Stimulated activated CD4-positive, alpha-beta T cell treated with anti-CD3 and anti-CD28 coated beads, Interleukin-4, amount 100 ng/mL, for 48 hours (primary cell): Measurements from ENCODE around the gene TSPAN5.

Source experiments
- DNase-seq, 2 donors: peaks; one replicate each; pipeline ENCODE4 v3.0.0-alpha.2; 2020; ENCODE audit warnings: low read depth in 2 of 2

Gene TSPAN5

DNA sequence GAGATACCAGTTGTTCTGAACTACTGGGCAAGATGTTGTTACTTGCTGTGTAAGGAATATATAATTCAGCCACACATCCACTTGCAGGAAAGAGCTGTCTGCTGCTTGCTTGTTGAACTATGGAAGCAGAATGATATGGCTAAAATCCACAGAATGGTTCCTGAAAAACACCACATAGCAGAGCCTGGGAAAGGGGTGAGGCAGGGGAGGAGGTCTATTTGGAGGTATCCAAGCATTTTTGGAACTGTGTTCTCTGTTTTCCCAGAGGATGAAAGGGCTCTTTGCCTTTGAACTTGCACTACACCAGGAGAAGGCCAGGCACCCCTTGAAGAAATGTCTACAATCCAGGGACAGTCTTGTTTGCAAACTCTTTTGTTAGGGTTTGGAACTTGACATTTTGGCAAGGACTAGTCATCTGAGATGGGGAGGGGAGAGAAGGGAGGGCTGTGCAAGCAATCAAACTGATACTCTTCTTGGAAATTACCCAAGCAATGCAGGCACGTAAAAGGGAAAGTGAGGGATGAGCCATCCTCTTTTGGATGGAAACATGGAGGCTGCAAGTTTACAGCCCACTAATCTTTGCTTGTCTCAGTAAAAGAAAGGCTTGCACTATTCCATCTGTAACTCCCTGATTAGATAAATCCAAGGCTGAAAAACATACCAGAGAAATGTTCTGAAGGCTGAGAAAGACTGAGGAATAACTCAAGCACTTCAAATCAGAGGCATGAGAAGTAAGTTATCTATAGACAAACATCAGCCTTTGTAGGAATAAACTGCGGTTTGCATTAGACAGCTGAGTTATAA lies 141.0 kb downstream of the TSPAN5 start:
- DNase-seq = no peak

DNA sequence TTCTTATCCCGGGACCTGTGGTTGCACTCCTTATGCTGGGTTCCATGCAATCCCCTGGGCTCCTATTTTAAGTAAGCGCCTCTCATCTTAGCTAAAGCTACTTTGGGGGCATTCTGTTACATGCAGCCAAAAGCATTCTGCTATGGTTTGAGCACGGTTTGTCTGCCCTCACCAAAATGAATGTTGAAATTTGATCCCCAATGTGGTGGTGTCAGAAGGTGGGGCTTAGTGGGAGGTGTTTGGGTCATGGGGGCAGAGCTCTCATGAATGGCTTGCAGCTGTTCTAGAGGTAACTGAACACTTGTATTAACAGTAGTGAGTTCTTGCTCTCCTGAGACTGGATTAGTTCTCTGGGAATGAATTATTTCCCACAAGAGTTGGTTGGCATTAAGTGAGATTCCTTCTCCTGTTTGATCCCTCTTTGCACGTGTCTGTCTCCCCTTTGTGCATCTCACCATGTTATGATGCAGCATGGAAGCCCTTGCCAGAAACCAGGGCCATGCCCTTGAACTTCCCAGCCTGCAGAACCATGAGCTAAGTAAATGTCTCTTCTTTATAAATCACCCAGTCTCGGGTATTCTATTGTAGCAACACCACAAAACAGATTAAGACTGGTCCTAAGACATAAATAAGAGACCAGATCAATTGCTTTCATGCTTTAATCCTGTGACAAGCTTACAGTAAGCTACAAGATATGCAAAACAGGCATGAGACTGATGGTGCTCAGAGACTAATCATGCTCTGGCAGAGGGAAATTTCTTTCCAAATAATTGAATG lies 141.8 kb downstream of the TSPAN5 start:
- no peak for DNase-seq

DNA sequence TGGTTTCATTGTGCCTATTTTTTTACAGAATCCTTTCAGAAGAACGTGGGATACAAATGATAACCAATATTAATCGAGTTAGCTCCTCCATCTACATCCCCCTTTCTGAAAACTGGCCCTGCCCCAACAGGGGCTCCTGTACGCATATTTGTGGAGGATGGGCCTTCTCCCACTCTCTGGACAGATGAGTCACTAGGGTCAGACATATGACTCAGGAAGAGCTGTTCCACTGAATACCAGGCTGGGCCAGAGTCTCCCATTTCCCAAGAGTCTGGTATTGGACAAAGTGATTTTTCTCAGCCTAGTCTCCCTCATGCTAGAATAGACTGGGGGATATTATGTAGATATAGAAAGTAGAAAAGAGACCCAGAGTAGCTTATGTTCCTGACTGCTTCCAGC lies 142.4 kb downstream of the TSPAN5 start:
- no peak for DNase-seq

DNA sequence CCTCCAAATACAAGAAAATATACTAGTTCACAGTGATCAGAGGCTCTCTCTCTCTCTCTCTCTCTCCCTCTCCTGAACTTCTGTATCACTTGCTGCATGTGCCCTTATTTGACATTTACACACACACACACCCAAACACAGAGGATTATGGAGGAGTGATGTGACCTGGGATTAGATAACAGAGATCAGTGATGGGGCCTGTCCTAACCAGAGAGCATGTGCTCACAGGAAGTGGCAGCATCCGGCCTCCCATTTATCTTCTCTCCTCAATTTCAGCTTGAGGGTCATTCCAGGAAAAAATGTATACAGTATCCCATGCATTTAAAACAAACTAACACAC lies 143.0 kb downstream of the TSPAN5 start:
- DNase-seq = no peak

DNA sequence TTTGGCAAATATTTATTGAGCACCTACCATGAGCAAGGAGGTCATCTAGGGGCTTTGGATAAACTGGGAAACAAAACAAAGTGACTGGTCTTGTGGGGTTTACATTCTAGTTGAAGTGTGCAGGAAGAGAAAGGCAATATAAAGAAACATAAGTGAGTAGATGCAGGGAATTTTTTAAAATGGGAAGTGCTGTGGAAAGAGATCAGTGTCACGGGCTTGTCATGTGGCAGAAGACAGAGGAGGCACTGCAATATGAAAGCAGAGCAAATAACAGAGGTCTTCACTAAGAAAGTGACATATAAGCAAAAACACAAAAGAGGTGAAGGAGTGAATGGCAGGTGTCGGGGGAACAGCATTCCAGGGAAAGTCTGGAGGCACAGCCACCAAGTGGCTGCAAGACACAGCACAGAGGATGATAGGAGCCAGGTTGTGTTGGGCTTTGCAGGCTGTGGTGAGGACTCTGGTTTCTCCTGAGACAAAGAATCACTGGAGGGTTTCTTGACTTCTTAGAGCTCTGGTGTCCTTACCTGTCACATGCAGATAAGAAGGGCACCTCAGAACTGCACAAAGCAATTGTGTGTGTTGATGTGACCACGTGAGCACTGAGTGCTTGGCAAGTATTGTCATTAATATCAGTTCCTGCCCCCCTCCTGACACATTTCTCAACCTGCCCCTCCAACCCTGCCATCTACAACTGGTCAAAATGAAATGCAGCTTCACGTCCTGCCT lies 143.5 kb downstream of the TSPAN5 start:
- DNase-seq = no peak

DNA sequence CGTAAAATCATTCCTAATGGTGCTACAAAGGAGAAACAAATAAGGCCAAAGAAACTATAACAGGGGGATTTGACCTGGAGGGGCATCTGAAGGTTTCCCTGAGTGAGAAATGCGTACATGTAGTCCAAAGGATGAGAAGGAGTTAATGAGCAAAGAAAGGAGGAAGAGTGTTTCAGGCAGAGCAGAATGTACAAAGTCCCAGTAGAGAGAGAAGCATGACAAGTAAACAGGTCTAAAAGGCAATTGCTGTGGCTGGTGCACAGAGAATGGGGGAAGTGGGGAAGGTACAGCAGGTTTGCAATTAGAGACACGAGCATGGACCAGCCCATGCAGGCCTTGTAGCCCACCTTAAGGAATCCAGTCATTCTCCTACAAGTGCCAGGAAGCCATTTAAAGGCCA lies 145.5 kb downstream of the TSPAN5 start:
- DNase-seq = no peak

DNA sequence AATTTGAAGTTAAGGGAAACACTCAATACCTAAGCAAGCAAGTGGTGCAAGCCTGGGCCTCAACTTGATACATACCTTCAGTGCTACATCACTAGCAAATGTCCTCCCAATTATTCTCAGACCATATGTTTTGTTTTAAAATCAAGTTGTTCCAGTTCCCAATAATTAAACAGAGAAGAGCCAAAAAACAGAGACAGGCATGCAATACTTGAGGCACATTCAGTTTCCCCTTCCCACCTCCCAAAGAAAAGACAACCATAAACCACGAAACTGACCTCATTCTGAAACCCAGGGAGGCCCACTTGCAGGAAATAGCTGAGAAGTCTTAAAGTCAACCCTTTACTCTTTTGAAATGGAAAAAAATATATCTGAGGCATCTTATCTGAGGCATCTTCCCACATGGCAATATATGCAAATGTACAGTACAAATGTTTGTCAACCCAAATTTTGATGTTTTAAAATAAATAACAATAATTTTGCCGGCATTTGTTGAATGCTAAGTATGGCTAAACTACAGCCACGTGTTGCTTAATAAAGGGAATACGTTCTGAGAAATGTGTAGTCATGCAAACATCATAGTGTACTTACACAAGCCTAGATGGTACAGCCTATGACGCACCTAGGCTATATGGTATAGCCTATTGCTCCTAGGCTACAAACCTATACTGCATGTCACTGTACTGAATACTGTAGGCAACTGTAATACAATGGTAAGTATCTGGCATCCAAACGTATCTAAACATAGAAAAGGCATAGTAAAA lies 147.5 kb downstream of the TSPAN5 start:
- DNase-seq = peak in 1 of 2 donors; percentile 16

DNA sequence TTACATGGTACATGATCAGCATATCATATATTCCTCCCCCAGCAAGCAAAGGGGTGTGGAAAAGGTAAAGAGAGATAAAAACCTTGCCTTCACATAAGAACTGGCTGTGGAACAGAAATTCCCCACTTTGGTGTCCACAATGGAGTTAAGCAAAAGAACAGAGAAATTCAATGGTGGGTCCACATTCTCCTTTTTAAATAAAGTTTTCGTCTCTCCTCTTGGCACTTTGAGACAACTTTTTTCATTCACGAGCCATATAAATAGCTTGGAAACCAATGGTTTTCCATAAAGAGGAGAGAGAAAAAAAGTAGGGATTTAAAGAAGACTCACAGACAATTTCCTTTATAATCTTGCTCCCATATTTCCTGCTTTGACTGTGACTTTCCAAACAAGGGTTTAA lies 148.1 kb downstream of the TSPAN5 start:
- DNase-seq = no peak

DNA sequence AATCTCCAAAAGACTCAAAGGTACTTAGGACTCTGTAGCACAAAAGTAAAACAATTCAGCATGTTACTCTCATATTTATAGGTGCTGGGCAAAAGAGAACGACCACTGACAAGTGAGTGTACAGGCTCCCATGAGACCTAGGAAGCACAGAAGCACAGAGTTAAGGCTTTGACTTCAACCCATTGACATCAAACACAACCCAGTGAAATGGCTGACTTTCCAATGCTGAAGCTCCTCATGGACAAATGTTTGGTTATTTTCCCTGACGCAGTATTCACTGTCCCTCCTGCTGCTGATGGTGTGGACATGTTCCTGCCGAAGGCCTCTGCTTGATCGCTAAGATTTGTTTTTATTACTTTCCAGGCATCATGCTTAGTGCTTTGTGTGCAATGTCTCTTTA lies 148.7 kb downstream of the TSPAN5 start:
- DNase-seq = no peak

DNA sequence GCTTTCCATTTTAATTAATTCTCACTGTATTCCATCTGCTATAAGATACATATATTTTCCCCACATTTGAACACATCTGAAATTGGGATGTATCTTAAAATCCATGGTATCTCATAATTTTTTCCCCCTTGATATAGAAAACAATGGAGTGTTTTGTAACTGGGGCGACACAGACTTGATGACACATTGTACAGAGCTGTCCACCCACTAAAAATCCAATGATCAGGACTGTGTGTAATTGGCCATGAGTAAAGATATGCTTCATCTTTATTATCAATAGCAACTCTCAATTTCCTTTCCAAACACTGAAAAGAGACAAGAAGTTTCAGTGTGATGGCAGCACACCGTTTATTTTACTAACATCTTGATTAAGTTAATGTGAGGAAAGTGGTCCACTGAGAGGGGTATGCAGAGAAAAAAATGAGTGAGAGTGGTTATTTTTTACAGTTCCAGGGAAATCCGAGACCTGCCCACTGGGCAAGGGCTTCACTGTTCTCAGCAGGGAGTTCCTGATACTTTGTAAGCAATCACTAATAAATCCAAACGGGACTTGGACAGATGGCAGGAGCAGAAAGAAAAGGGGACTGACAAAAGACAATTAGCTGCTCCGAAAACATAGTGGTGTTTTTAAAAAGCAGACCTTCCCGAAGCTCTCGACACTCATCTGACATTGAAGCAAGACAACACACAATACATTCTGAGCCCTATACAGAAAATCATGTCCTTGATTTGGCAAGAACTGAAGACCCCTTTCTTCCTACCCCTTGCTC lies 149.4 kb downstream of the TSPAN5 start:
- DNase-seq = no peak

DNA sequence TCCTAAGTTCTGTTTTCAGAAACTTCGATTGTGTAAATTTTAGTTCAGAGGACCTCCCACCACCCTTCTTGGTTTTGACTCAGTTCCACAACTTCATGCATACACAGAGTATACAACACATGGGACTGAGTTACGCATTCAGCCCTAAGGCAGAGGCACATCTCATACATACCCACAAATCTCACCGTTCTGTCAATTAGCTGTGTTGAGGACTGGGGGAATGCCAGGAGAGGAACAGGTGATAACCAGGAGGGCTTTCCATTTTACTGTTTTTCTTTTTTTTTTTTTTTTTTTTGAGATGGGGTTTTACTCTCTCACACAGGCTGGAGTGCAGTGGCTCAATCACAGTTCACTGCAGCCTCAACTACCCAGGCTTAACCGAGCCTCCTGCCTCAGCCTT lies 150.2 kb downstream of the TSPAN5 start:
- no peak for DNase-seq

DNA sequence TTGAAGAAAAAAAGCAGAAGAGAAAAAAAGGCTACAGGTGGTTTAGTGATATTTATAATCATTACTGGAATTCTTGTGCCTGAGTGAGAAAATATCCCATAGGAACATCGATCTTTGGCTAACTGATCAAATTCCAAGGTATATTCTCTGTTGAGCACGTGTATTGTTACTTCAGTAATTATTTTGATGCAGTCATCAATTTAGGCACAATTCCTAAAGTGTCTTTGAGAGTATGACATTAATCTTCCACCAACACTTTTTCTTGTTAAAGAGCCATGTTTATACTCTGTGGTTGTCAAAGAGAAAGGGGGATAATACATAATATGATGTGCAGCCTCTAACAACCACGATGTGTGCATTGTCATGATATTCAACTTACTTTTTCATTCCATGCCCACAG lies 151.1 kb downstream of the TSPAN5 start:
- DNase-seq = no peak

DNA sequence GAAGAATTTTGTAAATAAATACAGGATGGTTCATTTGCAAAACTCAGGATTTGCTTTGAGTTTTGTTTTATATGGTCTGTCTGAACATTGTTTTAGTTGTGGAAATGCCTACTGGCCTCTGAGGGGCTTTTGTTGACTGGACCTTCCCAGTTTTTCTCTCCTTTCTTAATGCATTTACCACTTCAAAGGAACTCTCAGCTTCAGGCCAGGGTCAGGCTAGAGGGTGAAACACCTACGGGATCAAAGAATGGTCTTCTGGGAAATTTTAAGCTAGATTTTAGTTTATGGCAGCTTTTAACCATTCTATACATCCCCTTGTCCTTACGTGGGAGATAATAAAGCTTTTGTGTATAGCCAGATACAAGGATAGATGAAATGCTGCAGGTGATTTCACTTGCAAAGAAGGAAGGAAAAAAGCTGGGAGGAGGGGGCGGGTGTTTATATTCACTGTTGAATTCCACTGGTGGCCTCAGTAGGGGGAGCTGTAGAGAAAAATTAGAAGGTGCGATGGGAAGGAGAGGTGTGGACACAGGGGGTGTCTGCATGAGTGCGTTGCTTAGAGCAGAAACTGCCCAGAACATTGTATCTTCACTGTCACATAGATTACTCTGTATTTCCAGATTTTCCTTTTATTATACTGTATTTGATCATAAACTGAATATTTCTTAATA lies 151.8 kb downstream of the TSPAN5 start:
- no peak for DNase-seq

DNA sequence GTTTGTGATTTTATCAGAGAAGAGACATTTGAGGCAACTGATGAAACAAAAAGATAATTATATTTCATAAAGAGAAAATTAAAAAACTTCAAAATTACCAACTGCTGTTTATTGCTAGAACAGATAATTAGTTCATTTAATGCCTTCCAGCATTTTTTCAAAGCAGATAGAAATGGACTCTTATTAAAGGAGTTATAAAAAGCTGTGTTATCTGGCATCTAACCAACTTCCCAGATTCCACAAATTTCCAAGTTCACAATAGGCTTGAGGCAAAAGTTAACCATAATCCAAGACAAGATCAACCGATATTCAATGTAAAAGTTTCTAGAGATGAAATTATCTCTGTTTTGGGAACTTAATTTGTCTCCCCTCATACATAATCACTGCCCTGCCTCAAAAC lies 152.4 kb downstream of the TSPAN5 start:
- DNase-seq = no peak

DNA sequence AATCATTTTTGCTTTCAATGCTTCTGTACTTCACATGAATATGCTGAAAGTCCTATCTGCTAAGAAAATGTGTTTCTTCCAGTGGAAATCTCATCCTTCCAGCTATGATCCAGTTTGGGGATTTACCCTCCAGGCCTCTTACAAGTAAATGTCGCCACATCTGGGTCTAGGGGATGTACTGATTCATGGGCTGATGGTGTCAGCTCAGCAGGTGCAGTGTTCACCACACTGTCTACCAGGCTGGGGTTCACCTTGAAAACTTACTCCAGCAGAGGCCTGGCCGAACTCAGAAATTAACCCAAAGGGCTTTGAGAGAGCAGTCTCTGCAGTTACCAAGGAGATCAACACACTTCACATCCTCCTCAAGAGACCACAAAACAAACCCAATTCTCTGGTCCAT lies 154.3 kb downstream of the TSPAN5 start:
- DNase-seq = no peak

DNA sequence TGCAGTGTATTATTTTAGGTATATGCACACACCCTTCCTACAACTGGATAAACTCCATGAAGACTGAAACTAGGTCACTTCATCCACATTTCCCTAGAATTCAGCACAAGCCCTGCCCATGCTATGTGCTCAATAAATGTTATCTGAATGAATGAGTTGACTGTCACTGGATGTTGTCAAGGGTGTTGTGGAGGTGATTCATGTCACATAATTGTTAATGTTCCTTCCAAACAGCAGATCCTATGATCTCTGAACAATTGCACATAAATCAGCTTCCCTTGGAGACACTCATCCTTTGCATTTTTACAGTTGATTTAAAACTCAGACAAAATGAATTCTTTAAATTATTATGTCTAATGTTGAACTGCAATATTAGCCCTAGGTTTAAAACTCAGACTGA lies 154.7 kb downstream of the TSPAN5 start:
- no peak for DNase-seq

DNA sequence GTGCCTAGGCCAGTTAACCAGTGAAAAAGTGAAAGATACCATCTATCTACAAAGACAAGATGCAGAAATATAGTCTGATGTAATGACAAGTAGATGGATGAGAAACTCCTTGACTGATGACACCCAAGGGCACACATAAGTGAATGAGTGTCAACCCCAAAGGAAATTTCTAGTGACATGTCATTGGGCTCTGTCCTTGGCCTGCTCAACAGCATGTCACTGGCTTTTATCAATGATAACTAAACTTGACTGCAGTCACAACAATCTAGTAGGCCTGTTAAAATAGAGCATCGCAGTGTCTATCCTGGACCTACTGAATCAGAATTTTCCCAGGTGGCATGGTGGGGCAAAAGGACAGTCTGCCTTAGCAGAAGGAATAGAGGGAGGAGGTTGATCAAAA lies 155.8 kb downstream of the TSPAN5 start:
- no peak for DNase-seq

DNA sequence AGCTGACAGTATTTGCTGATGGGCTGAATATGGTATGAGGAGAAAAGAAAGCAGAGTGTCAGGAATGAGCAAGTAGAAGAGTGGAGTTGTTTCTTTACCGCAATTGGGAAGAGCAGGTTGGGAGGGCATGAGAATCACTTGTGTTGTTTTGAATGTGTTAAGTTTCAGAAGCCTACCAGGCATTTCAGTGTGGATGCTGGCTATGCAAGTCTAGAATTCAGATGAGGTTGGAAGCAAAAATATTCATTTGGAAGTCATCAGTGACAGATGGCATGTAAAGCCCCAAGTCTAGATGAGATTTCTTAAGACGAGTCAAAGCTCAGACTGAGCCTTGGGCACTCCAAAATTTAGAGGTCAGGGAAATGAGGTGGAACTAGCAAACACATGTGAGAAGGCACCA lies 156.4 kb downstream of the TSPAN5 start:
- DNase-seq = no peak

DNA sequence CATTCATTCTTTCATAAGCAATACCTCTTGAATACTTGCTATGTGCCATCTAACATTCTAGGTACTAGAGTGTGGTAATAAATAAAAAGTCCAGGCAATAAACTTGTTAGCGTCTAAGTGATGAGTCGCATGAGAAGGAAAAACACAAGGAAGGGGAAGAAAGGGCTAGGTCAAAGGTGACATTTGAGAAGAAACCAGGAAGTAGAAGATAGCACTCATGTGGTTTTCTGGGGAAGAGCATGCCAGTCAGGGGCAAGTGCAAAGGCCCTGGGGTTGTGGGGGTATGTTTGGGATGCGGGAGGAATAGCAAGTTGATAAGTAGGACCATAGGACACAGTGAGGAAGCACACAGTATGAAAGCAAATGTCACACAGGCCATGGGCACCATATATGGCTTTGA lies 157.0 kb downstream of the TSPAN5 start:
- DNase-seq = no peak

DNA sequence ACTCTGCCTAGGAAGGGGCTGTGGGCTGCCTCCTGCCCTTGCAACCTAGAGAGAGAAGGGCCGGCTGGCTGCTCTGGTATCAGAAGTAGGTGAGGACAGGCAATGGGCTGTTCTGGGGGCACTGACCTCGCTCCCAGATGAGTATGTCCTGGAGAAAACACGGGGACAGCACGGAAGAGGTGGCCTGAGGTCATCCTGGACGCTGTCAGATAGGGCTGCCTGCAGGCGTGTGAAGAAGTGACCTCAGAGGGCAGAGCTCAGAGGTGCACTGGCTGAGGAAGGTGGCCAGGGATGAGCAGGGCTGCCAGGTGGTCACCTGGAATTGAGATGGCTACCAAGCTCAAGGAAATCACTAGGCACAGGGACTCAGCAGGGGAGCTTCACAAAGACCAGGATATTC lies 159.6 kb downstream of the TSPAN5 start:
- no peak for DNase-seq
